ENCODE measurements around the gene TMEM74B.

- TF ChIP-seq POLR2A (IDR thresholded peaks at IDR 0.05) (no peak), CTCF (IDR thresholded peaks at IDR 0.05) (no peak), EP300 (IDR thresholded peaks at IDR 0.05) (no peak)
Measured at GRCh38 chr20:1199212-1199873, 14.6 kb upstream of the TMEM74B start.
